ENCODE data around the gene EIF2B2.

EIF2B2 gene

DNA sequence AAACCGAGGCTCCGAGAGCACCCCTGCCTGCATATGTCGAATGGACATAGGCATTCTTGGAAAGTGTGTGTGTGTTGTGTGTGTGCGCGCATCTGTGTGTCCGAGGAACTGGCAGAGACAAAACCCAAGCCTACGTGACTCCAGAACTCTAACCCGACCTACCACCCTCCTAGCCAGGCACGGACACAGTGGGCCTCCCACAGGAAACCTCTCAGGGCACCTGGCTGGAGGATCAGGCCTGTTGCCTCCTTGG, 46.8 kb upstream of the EIF2B2 start:
- TF ChIP-seq POLR2AphosphoS5 (IDR thresholded peaks at IDR 0.05; ENCODE audit: low read depth, low read length): no peak
- TF ChIP-seq, protein P1, sequence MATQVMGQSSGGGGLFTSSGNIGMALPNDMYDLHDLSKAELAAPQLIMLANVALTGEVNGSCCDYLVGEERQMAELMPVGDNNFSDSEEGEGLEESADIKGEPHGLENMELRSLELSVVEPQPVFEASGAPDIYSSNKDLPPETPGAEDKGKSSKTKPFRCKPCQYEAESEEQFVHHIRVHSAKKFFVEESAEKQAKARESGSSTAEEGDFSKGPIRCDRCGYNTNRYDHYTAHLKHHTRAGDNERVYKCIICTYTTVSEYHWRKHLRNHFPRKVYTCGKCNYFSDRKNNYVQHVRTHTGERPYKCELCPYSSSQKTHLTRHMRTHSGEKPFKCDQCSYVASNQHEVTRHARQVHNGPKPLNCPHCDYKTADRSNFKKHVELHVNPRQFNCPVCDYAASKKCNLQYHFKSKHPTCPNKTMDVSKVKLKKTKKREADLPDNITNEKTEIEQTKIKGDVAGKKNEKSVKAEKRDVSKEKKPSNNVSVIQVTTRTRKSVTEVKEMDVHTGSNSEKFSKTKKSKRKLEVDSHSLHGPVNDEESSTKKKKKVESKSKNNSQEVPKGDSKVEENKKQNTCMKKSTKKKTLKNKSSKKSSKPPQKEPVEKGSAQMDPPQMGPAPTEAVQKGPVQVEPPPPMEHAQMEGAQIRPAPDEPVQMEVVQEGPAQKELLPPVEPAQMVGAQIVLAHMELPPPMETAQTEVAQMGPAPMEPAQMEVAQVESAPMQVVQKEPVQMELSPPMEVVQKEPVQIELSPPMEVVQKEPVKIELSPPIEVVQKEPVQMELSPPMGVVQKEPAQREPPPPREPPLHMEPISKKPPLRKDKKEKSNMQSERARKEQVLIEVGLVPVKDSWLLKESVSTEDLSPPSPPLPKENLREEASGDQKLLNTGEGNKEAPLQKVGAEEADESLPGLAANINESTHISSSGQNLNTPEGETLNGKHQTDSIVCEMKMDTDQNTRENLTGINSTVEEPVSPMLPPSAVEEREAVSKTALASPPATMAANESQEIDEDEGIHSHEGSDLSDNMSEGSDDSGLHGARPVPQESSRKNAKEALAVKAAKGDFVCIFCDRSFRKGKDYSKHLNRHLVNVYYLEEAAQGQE (IDR thresholded peaks at IDR 0.05; ENCODE audit: insufficient read depth in 1 of 2, low read depth in 2 of 2, low read length in 2 of 2): no peak
- no peak for TF ChIP-seq FOXP2 (optimal IDR thresholded peaks at IDR 0.05; ENCODE audit: borderline replicate concordance, extremely low read depth, extremely low read length, insufficient read depth)
- no peak for TF ChIP-seq TAF1 (IDR thresholded peaks at IDR 0.05; ENCODE audit: borderline replicate concordance, insufficient read depth, low read length)
- no peak for TF ChIP-seq SIN3A (IDR thresholded peaks at IDR 0.05; ENCODE audit: borderline replicate concordance, insufficient read depth, low read length)

DNA sequence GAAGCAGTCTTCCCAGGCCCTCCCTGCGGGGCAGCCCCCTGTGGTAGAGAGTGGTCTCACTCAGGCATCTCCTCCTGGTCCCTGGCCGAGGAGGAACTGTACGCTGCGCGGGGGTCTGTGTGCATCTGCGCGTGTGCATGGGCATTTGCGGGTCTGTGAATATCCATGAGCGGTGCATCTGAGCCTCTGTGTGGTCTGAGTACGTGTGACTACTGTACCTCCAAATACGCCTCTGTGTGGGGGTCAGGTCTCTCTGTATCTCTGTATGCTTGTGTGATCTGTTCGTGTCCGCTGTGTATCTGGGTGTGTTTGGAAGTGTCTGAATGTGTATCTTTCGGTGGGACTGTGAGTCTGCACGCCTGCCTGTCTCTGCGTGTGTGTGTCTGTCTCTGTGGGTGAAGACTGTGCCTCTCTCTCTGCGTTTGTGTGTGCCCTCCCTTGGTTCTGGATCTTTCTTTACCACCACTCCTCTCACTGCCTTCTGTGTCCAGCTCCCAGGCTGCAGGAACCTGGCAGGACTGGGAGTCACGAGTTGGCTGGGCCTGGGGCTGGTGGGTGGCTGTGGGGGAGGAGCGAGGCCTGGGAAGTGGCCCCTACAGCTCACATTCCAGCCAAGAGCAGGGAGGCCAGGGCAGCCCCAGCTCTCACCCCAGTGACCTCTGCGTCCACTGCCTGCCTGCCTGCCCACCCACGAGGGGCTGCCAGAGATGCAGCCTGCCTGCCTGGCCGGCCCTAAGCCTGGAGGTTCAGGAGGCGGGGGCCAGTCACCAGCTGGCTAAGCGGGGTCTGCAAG, 46.2 kb upstream of the EIF2B2 start:
- TF ChIP-seq, protein P1 (IDR thresholded peaks at IDR 0.05; ENCODE audit: insufficient read depth in 1 of 2, low read depth in 2 of 2, low read length in 2 of 2): no peak
- TF ChIP-seq SIN3A (IDR thresholded peaks at IDR 0.05; ENCODE audit: borderline replicate concordance, insufficient read depth, low read length): no peak
- TF ChIP-seq TAF1 (IDR thresholded peaks at IDR 0.05; ENCODE audit: borderline replicate concordance, insufficient read depth, low read length): no peak
- no peak for TF ChIP-seq FOXP2 (optimal IDR thresholded peaks at IDR 0.05; ENCODE audit: borderline replicate concordance, extremely low read depth, extremely low read length, insufficient read depth)

DNA sequence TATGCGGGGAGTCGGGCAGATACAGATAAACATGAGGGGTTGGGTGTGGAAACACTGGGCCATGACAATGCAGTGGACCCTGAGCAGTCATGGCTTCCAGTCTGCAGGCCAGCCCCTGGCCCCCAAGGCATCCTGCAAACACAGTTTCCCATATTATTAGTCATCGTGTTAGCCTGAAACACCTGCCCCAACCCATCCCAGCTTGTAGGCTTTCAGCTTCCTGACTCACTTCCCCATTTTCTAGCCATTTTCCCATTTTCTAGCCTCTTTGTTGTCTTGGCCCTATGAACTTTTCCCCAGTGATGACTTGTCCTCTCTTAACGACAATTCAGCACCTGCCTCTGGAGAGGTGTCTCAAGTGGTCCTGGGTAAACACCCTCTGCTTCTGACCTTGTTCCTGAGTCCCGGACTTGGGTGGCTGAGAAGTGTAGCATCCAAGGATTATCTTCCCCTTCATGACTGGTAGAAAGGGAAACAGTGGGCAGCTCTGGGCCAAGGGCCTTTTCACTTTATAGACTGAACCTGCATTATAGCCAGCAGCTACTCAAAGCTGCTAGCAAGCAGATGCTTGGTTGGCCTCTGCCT, 43.0 kb upstream of the EIF2B2 start:
- TF ChIP-seq SIN3A (IDR thresholded peaks at IDR 0.05; ENCODE audit: borderline replicate concordance, insufficient read depth, low read length): no peak
- TF ChIP-seq TAF1 (IDR thresholded peaks at IDR 0.05; ENCODE audit: borderline replicate concordance, insufficient read depth, low read length): no peak
- TF ChIP-seq, protein P1 (IDR thresholded peaks at IDR 0.05; ENCODE audit: insufficient read depth in 1 of 2, low read depth in 2 of 2, low read length in 2 of 2): no peak
- TF ChIP-seq FOXP2 (optimal IDR thresholded peaks at IDR 0.05; ENCODE audit: borderline replicate concordance, extremely low read depth, extremely low read length, insufficient read depth): no peak
- no peak for TF ChIP-seq POLR2AphosphoS5 (IDR thresholded peaks at IDR 0.05; ENCODE audit: low read depth, low read length)

DNA sequence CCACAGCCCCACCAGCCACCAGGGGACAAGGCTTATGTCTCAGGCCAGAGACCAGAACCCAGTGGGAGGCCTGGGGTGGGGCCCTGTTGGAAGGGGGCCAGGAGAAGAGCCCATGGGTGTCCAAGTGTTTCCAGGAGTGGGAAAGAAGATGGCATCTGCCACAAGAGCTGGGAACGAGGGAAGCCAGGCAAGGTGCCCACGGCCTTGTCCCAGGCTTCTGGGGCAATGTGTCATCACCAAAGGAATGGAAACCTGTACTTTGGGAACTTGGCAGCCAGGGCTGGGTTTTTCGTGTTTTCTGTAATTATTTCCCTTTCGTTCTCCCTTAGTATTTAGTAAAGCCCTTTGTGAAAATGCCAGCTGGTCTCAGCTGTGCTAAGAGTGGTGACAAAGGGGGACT, 42.0 kb upstream of the EIF2B2 start:
- TF ChIP-seq SIN3A (IDR thresholded peaks at IDR 0.05; ENCODE audit: borderline replicate concordance, insufficient read depth, low read length): no peak
- TF ChIP-seq TAF1 (IDR thresholded peaks at IDR 0.05; ENCODE audit: borderline replicate concordance, insufficient read depth, low read length): no peak
- TF ChIP-seq, protein P1 (IDR thresholded peaks at IDR 0.05; ENCODE audit: insufficient read depth in 1 of 2, low read depth in 2 of 2, low read length in 2 of 2): no peak
- no peak for TF ChIP-seq POLR2AphosphoS5 (IDR thresholded peaks at IDR 0.05; ENCODE audit: low read depth, low read length)
- TF ChIP-seq FOXP2 (optimal IDR thresholded peaks at IDR 0.05; ENCODE audit: borderline replicate concordance, extremely low read depth, extremely low read length, insufficient read depth): no peak

Data from PFSK-1 (cell line).